Right atrium auricular region (tissue), 2 donors: Measurements from ENCODE around the gene AKT2. TPM values are rescaled to one million over a fixed set of nuclear protein-coding genes. Genes with fewer than 3 reads are reported as not detected.
A peak's percentile ranks its signal among the peaks of the same experiment; 100 is the strongest.

Source experiments
- DNase-seq: peaks from one replicate; pipeline ENCODE4 v3.0.0-alpha.2; 2019; ENCODE audit warnings: low spot score
- H3K27ac ChIP-seq, 2 donors: fragments of 200-600 bp; sonication (generic); 1 replicate in 1 of 2; 2 replicates in 1 of 2; pipeline ENCODE4 v1.5.1; 2016 to 2019
- H3K27me3 ChIP-seq, 2 donors: fragments of 200-600 bp; sonication (generic); one replicate each; pipeline versions ENCODE4 v1.5.1 to v1.6.0; 2017 to 2019
- H3K36me3 ChIP-seq: fragments of 200-600 bp; sonication (generic); one replicate; pipeline ENCODE4 v1.5.1; 2016
- H3K4me1 ChIP-seq, 2 donors: fragments of 200-600 bp; sonication (generic); one replicate each; pipeline versions ENCODE4 v1.5.1 to v1.6.0; 2017 to 2019
- H3K4me3 ChIP-seq, 2 donors: fragments of 200-600 bp; sonication (generic); 1 replicate in 1 of 2; 2 replicates in 1 of 2; pipeline ENCODE4 v1.5.1; 2017 to 2019; ENCODE audit warnings: mild to moderate bottlenecking in 1 of 2, moderate library complexity in 1 of 2
- H3K9me3 ChIP-seq, 2 donors: fragments of 200-600 bp; sonication (generic); one replicate each; pipeline ENCODE4 v1.5.1; 2019
- total RNA-seq, 2 donors: library from RNA; depleted of rRNA; stranded (reverse); fragments of >200 nt; gene quantifications; one replicate each; pipeline ENCODE4 v1.1.0, GENCODE V29; 2016
- TF ChIP-seq, protein P1 (sequence below), 2 donors: fragments of 200-600 bp; sonication (generic); IDR thresholded peaks; one replicate each; pipeline ENCODE4 v1.5.1; 2019; ENCODE audit warnings: antibody characterized with exemption in 2 of 2

The AKT2 gene
- total RNA-seq, 2 donors from 2014 or later, result 63.3 to 76.7 TPM

DNA sequence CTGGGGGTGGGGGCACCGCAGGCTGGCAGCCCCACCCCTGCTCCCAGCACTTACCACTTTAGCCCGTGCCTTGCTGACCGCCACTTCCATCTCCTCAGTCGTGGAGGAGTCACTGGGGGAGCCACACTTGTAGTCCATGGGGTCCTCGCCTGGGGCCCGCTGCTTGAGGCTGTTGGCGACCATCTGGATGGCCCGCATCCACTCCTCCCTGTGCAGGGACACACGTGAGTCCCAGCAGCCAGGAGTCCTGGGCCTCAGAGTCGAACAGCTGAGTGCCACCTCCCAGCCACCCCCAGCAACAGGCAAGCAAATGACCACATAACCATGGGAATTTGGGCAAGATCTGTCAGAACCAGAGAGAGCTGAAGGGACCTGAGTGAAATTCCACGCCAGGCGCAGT, 42.7 kb downstream of the AKT2 start:
- no peaks in the 10 kb centered on the region for H3K27me3 ChIP-seq
- no peak overlapping the region for H3K4me3 ChIP-seq
- H3K4me1 ChIP-seq, result peaks cover 0 to 44% of the 10 kb centered on the region in 2 donors
- H3K9me3 ChIP-seq, result no peaks in the 10 kb centered on the region
- TF ChIP-seq, protein P1, sequence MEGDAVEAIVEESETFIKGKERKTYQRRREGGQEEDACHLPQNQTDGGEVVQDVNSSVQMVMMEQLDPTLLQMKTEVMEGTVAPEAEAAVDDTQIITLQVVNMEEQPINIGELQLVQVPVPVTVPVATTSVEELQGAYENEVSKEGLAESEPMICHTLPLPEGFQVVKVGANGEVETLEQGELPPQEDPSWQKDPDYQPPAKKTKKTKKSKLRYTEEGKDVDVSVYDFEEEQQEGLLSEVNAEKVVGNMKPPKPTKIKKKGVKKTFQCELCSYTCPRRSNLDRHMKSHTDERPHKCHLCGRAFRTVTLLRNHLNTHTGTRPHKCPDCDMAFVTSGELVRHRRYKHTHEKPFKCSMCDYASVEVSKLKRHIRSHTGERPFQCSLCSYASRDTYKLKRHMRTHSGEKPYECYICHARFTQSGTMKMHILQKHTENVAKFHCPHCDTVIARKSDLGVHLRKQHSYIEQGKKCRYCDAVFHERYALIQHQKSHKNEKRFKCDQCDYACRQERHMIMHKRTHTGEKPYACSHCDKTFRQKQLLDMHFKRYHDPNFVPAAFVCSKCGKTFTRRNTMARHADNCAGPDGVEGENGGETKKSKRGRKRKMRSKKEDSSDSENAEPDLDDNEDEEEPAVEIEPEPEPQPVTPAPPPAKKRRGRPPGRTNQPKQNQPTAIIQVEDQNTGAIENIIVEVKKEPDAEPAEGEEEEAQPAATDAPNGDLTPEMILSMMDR (IDR thresholded peaks at IDR 0.05), result no peak
- H3K36me3 ChIP-seq, result peaks cover 38% of the 10 kb centered on the region
- peak overlapping the region; percentile 28 to 58 for H3K27ac ChIP-seq
- no peak for DNase-seq

GRCh38 chr19:40241809-40242384, 43.2 kb downstream of the AKT2 start:
- H3K36me3 ChIP-seq, result peaks cover 44% of the 10 kb centered on the region
- peaks cover 0 to 44% of the 10 kb centered on the region in 2 donors for H3K4me1 ChIP-seq
- no peaks in the 10 kb centered on the region for H3K27me3 ChIP-seq
- peak; percentile 87 for DNase-seq
- H3K27ac ChIP-seq, result peak overlapping the region; percentile 28 to 58
- H3K9me3 ChIP-seq, result no peaks in the 10 kb centered on the region
- H3K4me3 ChIP-seq, result no peak overlapping the region
- TF ChIP-seq, protein P1 (IDR thresholded peaks at IDR 0.05), result no peak

DNA sequence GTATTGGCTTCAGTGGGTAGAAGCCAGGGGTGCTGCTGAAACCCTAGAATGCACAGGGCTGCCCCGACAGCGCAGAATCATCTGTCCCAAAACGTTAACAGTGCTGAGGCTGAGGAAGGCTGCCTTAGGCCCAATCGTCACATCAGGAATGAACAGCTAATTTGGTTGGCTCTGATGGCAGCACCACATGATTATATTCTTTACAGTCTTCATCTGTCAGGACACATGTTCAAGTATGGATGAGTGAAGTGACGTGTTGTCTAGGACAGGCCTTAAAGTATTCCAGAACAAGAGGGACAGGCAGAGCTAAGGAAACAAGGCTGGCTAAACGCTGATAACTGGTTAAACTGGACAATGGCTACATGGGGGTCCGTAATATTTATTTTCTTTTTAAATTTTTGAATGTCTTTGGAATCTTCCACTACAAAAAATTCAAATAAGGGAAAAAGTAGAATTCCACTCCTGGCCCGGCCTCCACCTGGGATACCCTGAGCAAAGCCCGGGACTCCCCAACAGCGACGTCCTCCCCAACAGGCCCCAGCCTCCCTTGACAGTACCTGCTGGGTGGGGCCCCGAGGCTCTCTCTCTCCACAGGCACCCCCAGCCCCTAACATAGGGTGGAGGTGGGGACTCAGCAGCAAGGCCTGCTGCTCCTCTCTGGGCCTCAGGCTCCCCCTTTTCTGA, 43.9 kb downstream of the AKT2 start:
- Histone ChIP-seq H3K27ac (peak overlapping the region; percentile 28 to 58), H3K27me3 (no peaks in the 10 kb centered on the region), H3K9me3 (no peaks in the 10 kb centered on the region), H3K4me1 (peaks cover 0 to 43% of the 10 kb centered on the region in 2 donors), H3K36me3 (peaks cover 50% of the 10 kb centered on the region), H3K4me3 (no peak overlapping the region)
- DNase-seq, result no peak
- TF ChIP-seq, protein P1 (IDR thresholded peaks at IDR 0.05), result no peak

GRCh38 chr19:40240332-40240731, 44.8 kb downstream of the AKT2 start:
- H3K4me1 ChIP-seq, result peaks cover 0 to 34% of the 10 kb centered on the region in 2 donors
- H3K4me3 ChIP-seq, result no peak overlapping the region
- no peaks in the 10 kb centered on the region for H3K27me3 ChIP-seq
- no peak for DNase-seq
- no peak overlapping the region for H3K27ac ChIP-seq
- no peaks in the 10 kb centered on the region for H3K9me3 ChIP-seq
- peaks cover 60% of the 10 kb centered on the region for H3K36me3 ChIP-seq
- TF ChIP-seq, protein P1 (IDR thresholded peaks at IDR 0.05), result no peak

DNA sequence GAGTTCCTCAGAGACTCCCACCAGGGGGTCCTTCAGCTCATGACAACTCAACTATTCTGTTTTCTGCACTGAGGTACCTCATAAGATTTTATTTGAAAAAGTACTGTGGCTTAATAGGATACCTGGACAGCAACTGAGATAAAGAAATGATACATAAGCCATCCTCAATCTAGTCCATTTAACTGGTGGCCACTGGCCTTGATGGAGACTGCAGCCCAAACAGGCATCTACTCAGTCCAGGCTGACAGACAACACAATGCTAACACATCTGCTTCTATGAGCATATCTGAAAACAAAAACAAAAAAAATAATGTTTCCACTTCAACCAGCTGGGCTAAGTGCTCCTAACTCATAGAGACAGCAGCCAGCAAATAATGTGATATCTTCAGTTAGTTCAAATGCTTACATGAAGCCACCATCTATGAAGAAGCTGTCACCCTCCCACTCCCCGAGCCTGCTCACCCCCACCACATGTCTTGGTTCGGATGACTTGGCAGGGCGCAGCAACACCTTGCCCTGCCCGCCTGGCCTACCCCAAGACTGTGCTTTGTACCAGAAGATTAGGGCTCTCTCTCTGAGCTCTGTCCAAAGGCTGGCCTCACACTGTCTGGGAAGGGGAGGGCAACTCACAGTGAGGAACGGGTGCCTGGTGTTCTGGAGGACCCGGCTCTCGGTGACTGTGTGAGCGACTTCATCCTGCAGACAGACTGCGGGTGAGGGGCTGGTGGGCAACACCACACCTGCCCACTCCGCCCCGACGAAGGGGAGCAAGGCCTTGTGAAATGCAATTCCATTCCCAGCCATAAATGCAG, 45.5 kb downstream of the AKT2 start:
- no peaks in the 10 kb centered on the region for H3K27me3 ChIP-seq
- no peak for DNase-seq
- H3K4me3 ChIP-seq, result no peak overlapping the region
- TF ChIP-seq, protein P1 (IDR thresholded peaks at IDR 0.05), result no peak
- no peak overlapping the region for H3K27ac ChIP-seq
- H3K4me1 ChIP-seq, result peaks cover 0 to 27% of the 10 kb centered on the region in 2 donors
- H3K9me3 ChIP-seq, result no peaks in the 10 kb centered on the region
- peaks cover 67% of the 10 kb centered on the region for H3K36me3 ChIP-seq
